Measurements from ENCODE around the gene ABCA9.
"Not testable (repeated sequence)": the region's sequence is repeated elsewhere in the genome, so short reads cannot be mapped to it uniquely, and the experiment has no call there.

Gene ABCA9

GRCh38 chr17:69060822-69061221 lies at the start of gene ABCA9:
TSS of gene ABCA9 (minus strand) at chr17:69060927. CDS start at chr17:69051126, 9,801 bp downstream.
- in situ Hi-C loops (cut with MboI; ENCODE audit: low sequenced_read_pairs), result no loop called here

- in situ Hi-C loops (cut with MboI; ENCODE audit: low sequenced_read_pairs), result no loop called here
These were observed 45.4 kb upstream of the ABCA9 start for GRCh38 chr17:69105907-69106730.

- in situ Hi-C loops (cut with MboI; ENCODE audit: low sequenced_read_pairs), result no loop called here
These were observed 43.0 kb upstream of the ABCA9 start for GRCh38 chr17:69103557-69104233.

GRCh38 chr17:69098625-69099024 lies 37.9 kb upstream of the ABCA9 start:
- in situ Hi-C loops (cut with MboI; ENCODE audit: low sequenced_read_pairs), result no loop called here

- in situ Hi-C loops (cut with MboI; ENCODE audit: low sequenced_read_pairs), result no loop called here
These were observed 35.8 kb upstream of the ABCA9 start for GRCh38 chr17:69096541-69096940.

GRCh38 chr17:69093995-69094394 lies 33.3 kb upstream of the ABCA9 start:
- in situ Hi-C loops (cut with MboI; ENCODE audit: low sequenced_read_pairs), result no loop called here

GRCh38 chr17:69093279-69093789 lies 32.6 kb upstream of the ABCA9 start:
- in situ Hi-C loops (cut with MboI; ENCODE audit: low sequenced_read_pairs), result no loop called here

GRCh38 chr17:69090365-69090764 lies 29.6 kb upstream of the ABCA9 start:
- in situ Hi-C loops (cut with MboI; ENCODE audit: low sequenced_read_pairs), result no loop called here

GRCh38 chr17:69088643-69089200 lies 28.0 kb upstream of the ABCA9 start:
- in situ Hi-C loops (cut with MboI; ENCODE audit: low sequenced_read_pairs), result no loop called here

- in situ Hi-C loops (cut with MboI; ENCODE audit: low sequenced_read_pairs), result no loop called here
These were observed 25.9 kb upstream of the ABCA9 start for GRCh38 chr17:69086641-69087040.

- in situ Hi-C loops (cut with MboI; ENCODE audit: low sequenced_read_pairs), result no loop called here
These were observed 24.2 kb upstream of the ABCA9 start for GRCh38 chr17:69084911-69085310.

GRCh38 chr17:69082696-69083095 lies 22.0 kb upstream of the ABCA9 start:
- in situ Hi-C loops (cut with MboI; ENCODE audit: low sequenced_read_pairs), result no loop called here

- in situ Hi-C loops (cut with MboI; ENCODE audit: low sequenced_read_pairs), result no loop called here
These were observed 18.1 kb upstream of the ABCA9 start for GRCh38 chr17:69078864-69079263.

- in situ Hi-C loops (cut with MboI; ENCODE audit: low sequenced_read_pairs), result no loop called here
These were observed 15.1 kb upstream of the ABCA9 start for GRCh38 chr17:69075823-69076222.

GRCh38 chr17:69073392-69073791 lies 12.7 kb upstream of the ABCA9 start:
- in situ Hi-C loops (cut with MboI; ENCODE audit: low sequenced_read_pairs), result not testable (repeated sequence)

GRCh38 chr17:69072803-69073256 lies 12.1 kb upstream of the ABCA9 start:
- in situ Hi-C loops (cut with MboI; ENCODE audit: low sequenced_read_pairs), result not testable (repeated sequence)

- in situ Hi-C loops (cut with MboI; ENCODE audit: low sequenced_read_pairs), result not testable (repeated sequence)
These were observed 10.5 kb upstream of the ABCA9 start for GRCh38 chr17:69071233-69071586.

- in situ Hi-C loops (cut with MboI; ENCODE audit: low sequenced_read_pairs), result not testable (repeated sequence)
These were observed 9.9 kb upstream of the ABCA9 start for GRCh38 chr17:69070378-69071232.

- in situ Hi-C loops (cut with MboI; ENCODE audit: low sequenced_read_pairs), result no loop called here
These were observed 8.6 kb upstream of the ABCA9 start for GRCh38 chr17:69069226-69069750.

- in situ Hi-C loops (cut with MboI; ENCODE audit: low sequenced_read_pairs), result no loop called here
These were observed 6.7 kb upstream of the ABCA9 start for GRCh38 chr17:69067274-69068047.
